Heart right ventricle (tissue), 16 donors: ENCODE data around the gene RPS27. TPM values are rescaled to one million over a fixed set of nuclear protein-coding genes. Genes with fewer than 3 reads are reported as not detected.
A peak's percentile ranks its signal among the peaks of the same experiment; 100 is the strongest.

ENCODE experiments used
- ATAC-seq, 8 donors: fragments of 200-7000 bp; cut with Tn5 transposase; one replicate each; pipeline ENCODE4 v1.9.1; 2020; ENCODE audit warnings: mild to moderate bottlenecking in 8 of 8, moderate library complexity in 8 of 8, moderate number of reproducible peaks in 1 of 8
- DNase-seq, 2 donors: peaks; one replicate each; pipeline ENCODE4 v3.0.0-alpha.2; 2020
- H3K27ac ChIP-seq, 10 donors: fragments of 200-600 bp; sonication (generic) in 2 of 10; one replicate each; pipeline versions ENCODE4 v1.5.0 to v1.8.0; 2020 to 2022; ENCODE audit warnings: mild to moderate bottlenecking in 3 of 10
- H3K27me3 ChIP-seq, 7 donors: fragments of 200-600 bp; one replicate each; pipeline ENCODE4 v1.8.0; 2021 to 2022; ENCODE audit warnings: mild to moderate bottlenecking in 2 of 7
- H3K36me3 ChIP-seq, 9 donors: fragments of 200-600 bp; sonication (generic) in 1 of 9; one replicate each; pipeline versions ENCODE4 v1.5.0 to v1.8.0; 2020 to 2022; ENCODE audit warnings: mild to moderate bottlenecking in 2 of 9
- H3K4me1 ChIP-seq, 9 donors: fragments of 200-600 bp; sonication (generic) in 1 of 9; one replicate each; pipeline versions ENCODE4 v1.5.0 to v1.8.0; 2020 to 2022; ENCODE audit warnings: mild to moderate bottlenecking in 4 of 9
- H3K4me3 ChIP-seq, 10 donors: fragments of 200-600 bp; sonication (generic) in 2 of 10; one replicate each; pipeline versions ENCODE4 v1.5.0 to v1.8.0; 2020 to 2022; ENCODE audit warnings: mild to moderate bottlenecking in 7 of 10, moderate library complexity in 2 of 10
- H3K9me3 ChIP-seq, 11 donors: fragments of 200-600 bp in 10 of 11; sonication (generic) in 2 of 11; one replicate each; pipeline versions ENCODE4 v1.5.0 to v1.8.0; 2013 to 2022; ENCODE audit warnings: mild to moderate bottlenecking in 2 of 11, control low read depth in 1 of 11, moderate library complexity in 1 of 11
- WGBS, 2 donors: extraction: QIAGEN DNeasy Blood & Tissue Kit; methylation state at CpG; one replicate each; pipeline ENCODE4 v1.1.7; 2013; ENCODE audit warnings: inconsistent platforms in 1 of 2; 5-methylcytosine and 5-hydroxymethylcytosine counted together
- intact Hi-C, 10 donors: fragments of 100-400 bp; cut with DNase I; formaldehyde crosslinking; loops; one replicate each; pipeline versions ENCODE4 v1.11.1 to v1.14.2; 2022
- polyA plus RNA-seq, 2 donors: library from polyadenylated mRNA; stranded (reverse); fragments of 200-250 nt; gene quantifications; one replicate each; pipeline ENCODE4 v1.2.3, GENCODE V29; 2013
- total RNA-seq, 10 donors: library from RNA; stranded (reverse); fragmentation: NEBNext Ultra II Directional in 3 of 10; extraction: Animal tissue kit (Norgen Biotek cat#: 25700) in 3 of 10; gene quantifications; one replicate each; pipeline versions ENCODE4 v1.2.1 to v1.2.4, GENCODE V29; 2021 to 2023
- TF ChIP-seq, protein P1 (sequence below), 9 donors: fragments of 200-600 bp; sonication (generic) in 2 of 9; IDR thresholded peaks; one replicate each; pipeline versions ENCODE4 v1.5.0 to v1.8.0; 2021 to 2022; ENCODE audit warnings: antibody characterized with exemption in 9 of 9, mild to moderate bottlenecking in 5 of 9, moderate library complexity in 1 of 9
- donor health status: Arrhythmogenic right ventricular cardiomyopathy.
- donor health status: ischemic (EF 13 %, LVEDD 7.1; RV severe dilation, severe dysfunction).
- donor health status: healthy with polysubstance abuse.
- donor health status: DM: no; HTN: yes; CAD: no.
- donor health status: DM: no; HTN: no; CAD: no.
- donor health status: ischemic (EF 25% LVEDD 6.9; RV normal size, moderate dysfunction).
- donor health status: ischemic (EF 25% LVEDD 5.7; RV mildly dilated, moderate dysfunction).
- donor health status: healthy.
- donor health status: DM: yes; HTN: yes; CAD: no.
- donor health status: Ischemic cardiomyopathy.
- donor health status: ischemic (EF 35%, LVEDD 5.7; RV mildly dilated, moderate dysfunction).
- donor health status: nonischemic (EF 11% LVEDD 7.7; RV severe dilation, severe dysfunction).
- donor health status: DM: yes; HTN: yes; CAD: no.
- donor health status: PGD.
- donor health status: ischemic (EF 29% LVEDD 5.4; RV normal size, mild dysfunction).
- donor health status: nonischemic (EF 23%, LVEDD 6.1; RV moderate dilation, normal function).

Gene RPS27
- total and polyA plus RNA-seq, 12 donors: 586 to 8,165 (median 744) TPM

DNA sequence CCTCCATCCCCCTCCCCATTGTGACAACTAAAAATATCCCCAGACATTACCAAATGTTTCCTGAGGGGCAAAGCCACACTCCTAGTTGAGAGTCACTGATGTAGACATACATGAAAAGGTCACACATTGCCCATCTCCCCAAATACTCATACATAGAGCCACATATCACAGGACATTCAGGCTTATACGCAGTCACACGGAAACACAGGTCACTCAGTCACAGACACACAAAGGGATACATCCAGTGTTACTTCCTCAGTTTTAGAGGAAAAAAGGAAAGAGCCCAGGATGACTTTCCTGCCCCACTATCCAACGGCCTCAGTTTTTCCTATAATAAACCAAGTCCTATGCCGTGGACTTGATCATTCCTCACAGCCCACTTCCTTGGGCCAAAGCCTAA is 29.1 kb upstream of the RPS27 start:
- TF ChIP-seq, protein P1, sequence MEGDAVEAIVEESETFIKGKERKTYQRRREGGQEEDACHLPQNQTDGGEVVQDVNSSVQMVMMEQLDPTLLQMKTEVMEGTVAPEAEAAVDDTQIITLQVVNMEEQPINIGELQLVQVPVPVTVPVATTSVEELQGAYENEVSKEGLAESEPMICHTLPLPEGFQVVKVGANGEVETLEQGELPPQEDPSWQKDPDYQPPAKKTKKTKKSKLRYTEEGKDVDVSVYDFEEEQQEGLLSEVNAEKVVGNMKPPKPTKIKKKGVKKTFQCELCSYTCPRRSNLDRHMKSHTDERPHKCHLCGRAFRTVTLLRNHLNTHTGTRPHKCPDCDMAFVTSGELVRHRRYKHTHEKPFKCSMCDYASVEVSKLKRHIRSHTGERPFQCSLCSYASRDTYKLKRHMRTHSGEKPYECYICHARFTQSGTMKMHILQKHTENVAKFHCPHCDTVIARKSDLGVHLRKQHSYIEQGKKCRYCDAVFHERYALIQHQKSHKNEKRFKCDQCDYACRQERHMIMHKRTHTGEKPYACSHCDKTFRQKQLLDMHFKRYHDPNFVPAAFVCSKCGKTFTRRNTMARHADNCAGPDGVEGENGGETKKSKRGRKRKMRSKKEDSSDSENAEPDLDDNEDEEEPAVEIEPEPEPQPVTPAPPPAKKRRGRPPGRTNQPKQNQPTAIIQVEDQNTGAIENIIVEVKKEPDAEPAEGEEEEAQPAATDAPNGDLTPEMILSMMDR (IDR thresholded peaks at IDR 0.05): no peak
- peak overlapping the region in 6 of 10 donors; percentile 95 to 98 (median 96) for H3K27ac ChIP-seq
- no peaks in the 10 kb centered on the region for H3K9me3 ChIP-seq
- intact Hi-C loops: no loop called here
- ATAC-seq (no peak), DNase-seq (no peak)
- H3K27me3 ChIP-seq: no peaks in the 10 kb centered on the region
- H3K36me3 ChIP-seq: peaks cover 0 to 29% (median 10%) of the 10 kb centered on the region in 9 donors
- peaks cover 25 to 83% (median 62%) of the 10 kb centered on the region in 9 donors for H3K4me1 ChIP-seq
- WGBS, 2 donors: 62 to 71% methylated on average over 4 of the region's 4 CpGs
- H3K4me3 ChIP-seq: peak overlapping the region in 2 of 10 donors; percentile 66 to 74

DNA sequence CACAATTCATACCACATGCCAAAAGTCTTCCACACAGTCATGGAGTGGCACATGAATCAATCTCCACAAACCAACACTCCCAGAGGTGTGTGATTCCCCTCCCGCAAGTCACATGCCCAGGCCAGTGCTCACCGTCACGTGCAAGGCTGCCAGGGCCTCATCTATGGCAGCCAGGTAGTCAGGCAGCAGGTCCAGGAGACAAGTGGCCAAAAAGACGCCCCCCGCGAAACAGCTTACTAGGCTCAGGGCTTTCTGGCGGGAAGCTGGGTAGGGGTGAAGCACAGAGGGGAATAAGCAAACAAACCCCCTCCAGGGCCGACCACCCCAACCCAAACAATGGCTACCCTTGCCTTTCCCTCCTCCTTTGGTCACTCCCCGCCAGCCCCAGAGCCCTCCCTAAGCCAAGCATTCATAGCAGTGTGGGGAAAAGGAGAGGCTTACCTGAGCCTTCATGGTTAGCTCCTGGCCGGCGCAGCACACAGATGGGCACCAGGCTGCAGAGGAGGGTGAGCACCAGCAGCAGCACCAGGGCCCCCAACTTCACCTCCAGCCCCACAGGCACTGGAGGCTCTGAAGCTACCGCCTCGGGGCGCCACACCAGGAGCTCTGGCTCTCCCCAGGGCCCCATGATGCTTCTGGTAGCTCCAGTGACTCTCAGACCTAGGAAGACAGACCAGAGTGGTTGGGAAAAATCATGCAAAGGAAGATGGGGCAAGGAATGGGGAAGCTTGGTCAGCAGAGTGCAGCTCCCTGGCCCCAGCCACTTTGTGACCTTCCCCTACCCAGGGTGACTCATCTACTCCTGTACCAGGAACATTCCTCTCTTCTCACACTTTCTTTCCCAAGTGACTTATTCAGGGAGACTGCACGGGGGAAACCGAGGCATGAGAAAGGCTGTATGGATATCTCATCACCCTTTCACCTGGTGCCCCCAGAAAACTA is 28.2 kb upstream of the RPS27 start:
- Histone ChIP-seq H3K9me3 (no peaks in the 10 kb centered on the region), H3K36me3 (peaks cover 0 to 29% (median 10%) of the 10 kb centered on the region in 9 donors), H3K4me1 (peaks cover 25 to 79% (median 57%) of the 10 kb centered on the region in 9 donors), H3K27me3 (no peaks in the 10 kb centered on the region), H3K27ac (peak overlapping the region; percentile 90 to 98 (median 96)), H3K4me3 (peak overlapping the region; percentile 43 to 83 (median 76))
- peak in 1 of 8 donors; percentile 8 for ATAC-seq
- no peak for DNase-seq
- WGBS, 2 donors: 35 to 46% methylated on average over 16 of the region's 16 CpGs
- intact Hi-C loops: no loop called here
- TF ChIP-seq, protein P1 (IDR thresholded peaks at IDR 0.05): no peak

DNA sequence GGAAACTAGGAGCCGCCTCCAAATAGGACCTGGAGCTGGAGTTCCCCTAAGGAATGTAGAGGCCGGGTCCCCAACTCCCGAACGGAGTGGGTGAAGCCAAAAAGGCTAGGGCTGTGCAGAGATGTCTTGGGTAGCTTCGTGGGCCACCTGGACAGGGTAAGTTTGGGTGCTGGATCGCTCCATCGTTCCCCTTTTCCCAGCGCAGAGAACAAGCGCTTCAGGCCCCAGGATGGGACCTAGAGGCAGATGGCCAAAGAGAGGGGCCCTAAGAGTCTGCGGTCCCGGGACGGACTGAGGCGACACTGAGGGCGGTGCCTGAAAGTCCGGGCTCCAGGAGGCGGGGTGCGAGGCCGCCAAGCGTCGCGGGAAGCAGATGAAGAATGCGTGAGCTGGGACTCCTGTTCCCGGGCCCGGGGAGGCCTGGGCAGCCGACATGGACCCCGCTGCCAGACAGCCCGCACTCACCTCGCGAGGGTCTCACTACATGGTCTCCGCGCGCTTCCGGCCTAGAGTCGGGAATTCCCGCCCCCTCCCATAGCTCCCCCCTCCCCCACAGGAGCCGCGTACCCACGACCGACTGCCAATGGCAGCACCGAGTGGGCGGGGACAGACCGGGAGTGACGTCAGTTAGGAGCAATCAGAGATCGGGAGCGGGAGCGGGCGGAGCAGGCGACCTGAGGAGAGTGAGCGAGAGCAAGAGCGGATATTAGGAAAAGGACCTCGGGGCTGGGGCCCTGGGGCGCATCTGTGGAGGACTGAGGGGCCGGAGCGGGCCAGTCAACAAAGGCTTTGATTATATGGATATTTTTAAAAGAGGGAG is 27.3 kb upstream of the RPS27 start, which contains the start of gene SLC39A1:
SLC39A1 (minus strand) TSS at position 508 of the 820 bp plus-strand sequence. CDS start 822 bp downstream, outside the sequence.
- intact Hi-C loops: no loop called here
- ATAC-seq: peak; percentile 81 to 91 (median 87)
- Histone ChIP-seq H3K27ac (peak within 1 kb of the TSS; percentile 90 to 98 (median 96)), H3K9me3 (no peaks in the 10 kb centered on the region), H3K36me3 (peaks cover 0 to 29% (median 10%) of the 10 kb centered on the region in 9 donors), H3K27me3 (no peaks in the 10 kb centered on the region), H3K4me1 (peaks cover 23 to 82% (median 56%) of the 10 kb centered on the region in 9 donors), H3K4me3 (peak within 1 kb of the TSS; percentile 43 to 83 (median 76))
- TF ChIP-seq, protein P1 (IDR thresholded peaks at IDR 0.05): no peak
- peak; percentile 98 to 99 for DNase-seq
- WGBS, 2 donors: 0% methylated on average over 52 to 54 of the region's 54 CpGs

DNA sequence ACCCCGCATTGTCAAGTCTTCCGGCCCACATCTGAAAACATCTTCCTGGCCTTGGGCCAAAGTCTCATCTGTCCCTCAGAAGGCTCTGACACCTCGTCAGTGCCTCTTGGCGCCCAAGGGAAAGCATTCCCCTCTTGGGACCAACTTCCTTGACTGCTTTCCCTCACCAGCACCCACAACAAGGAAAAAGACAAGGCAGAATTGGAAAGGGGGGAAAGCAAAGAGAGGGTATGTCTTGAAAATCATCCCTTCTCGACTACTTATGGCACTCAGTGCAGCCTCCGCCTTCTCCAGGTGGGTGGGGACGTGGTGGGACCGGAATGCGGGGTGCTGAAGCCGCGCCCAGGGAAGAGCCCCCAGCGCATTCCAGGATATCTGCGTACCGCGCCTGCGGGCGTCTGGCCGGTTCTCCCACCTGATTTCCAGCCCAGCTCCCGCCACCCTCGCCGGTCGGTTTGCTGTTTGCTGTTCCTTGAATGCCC is 26.7 kb upstream of the RPS27 start:
- no peak for DNase-seq
- Histone ChIP-seq H3K27ac (peak overlapping the region; percentile 90 to 98 (median 96)), H3K27me3 (no peaks in the 10 kb centered on the region), H3K4me3 (peak overlapping the region; percentile 43 to 83 (median 76)), H3K36me3 (peaks cover 0 to 29% (median 10%) of the 10 kb centered on the region in 9 donors), H3K9me3 (no peaks in the 10 kb centered on the region), H3K4me1 (peaks cover 26 to 84% (median 57%) of the 10 kb centered on the region in 9 donors)
- intact Hi-C loops: no loop called here
- ATAC-seq: peak in 2 of 8 donors; percentile 3 to 5
- TF ChIP-seq, protein P1 (IDR thresholded peaks at IDR 0.05): no peak
- 1 to 2% methylated on average over 22 of the region's 22 CpGs for WGBS, 2 donors
